Measurements from ENCODE around the gene PLEKHG5. TPM values are rescaled to one million over a fixed set of nuclear protein-coding genes. Genes with fewer than 3 reads are reported as not detected.

PLEKHG5 gene
- total and polyA plus RNA-seq, 2 donors (not counting 1 experiment from before 2014, with no cell fraction given) = 0.13 to 0.20 TPM

DNA sequence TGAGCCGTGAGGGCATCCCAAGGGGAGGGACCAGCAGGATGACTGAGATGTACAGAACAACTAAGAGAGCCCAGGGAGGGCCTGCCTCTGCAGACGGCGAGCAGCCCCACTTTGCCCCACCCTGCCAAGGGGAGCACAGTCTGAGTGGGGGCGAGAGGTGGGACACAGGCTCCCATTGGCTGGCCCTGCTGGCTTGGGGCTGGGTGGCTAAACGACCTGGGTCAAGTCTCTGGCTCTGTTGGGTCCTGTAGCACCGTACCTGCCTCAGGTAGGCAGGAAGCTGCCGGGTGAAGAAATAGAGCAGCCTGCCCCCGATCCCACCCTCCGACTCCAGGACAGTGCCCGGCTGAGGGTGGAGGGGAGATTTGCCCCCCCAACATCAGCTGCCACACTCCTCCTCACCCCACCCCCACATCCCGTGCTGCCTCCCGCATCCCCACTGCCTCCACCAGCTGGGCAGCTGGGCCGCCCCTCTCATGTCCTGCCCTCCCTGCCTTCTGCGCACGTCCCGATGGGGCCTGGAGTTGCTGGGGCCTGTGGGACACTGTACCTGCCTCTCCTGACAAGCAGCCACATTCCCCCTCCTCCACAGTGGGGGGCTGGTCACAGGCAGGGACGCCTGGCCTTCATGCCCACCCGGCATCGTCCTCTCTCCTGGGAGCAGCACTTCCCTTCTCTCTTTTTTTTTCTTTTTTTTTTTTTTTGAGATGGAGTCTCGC is 12.6 kb upstream of the PLEKHG5 start:
- DNase-seq (no peak), ATAC-seq (ENCODE audit: low read depth) (no peak)
- Histone ChIP-seq H3K36me3 (replicated peaks in 1 of 2; ENCODE audit: control extremely low read depth in 1 of 2, control insufficient read depth in 1 of 2, extremely low read depth in 1 of 2, insufficient read depth in 2 of 2, low read length in 1 of 2) (no peaks in the 10 kb centered on the region), H3K27me3 (replicated peaks in 1 of 4; ENCODE audit: control extremely low read depth in 1 of 4, control insufficient read depth in 3 of 4, insufficient read depth in 4 of 4, low read length in 3 of 4) (peaks cover 0 to 17% (median 1%) of the 10 kb centered on the region in 4 experiments), H4K20me1 (ENCODE audit: control insufficient read depth, insufficient read depth, low read length, poor library complexity, severe bottlenecking) (no peaks in the 10 kb centered on the region), H3K9me3 (ENCODE audit: control extremely low read depth in 1 of 3, control insufficient read depth in 2 of 3, insufficient read depth in 1 of 3, low read length in 2 of 3) (no peaks in the 10 kb centered on the region), H3K79me2 (ENCODE audit: control insufficient read depth, insufficient read depth, low read length) (no peaks in the 10 kb centered on the region), H3K9ac (ENCODE audit: low read length) (no peak overlapping the region), H3K4me2 (replicated peaks; ENCODE audit: low read depth, low read length, poor library complexity, severe bottlenecking) (no peak overlapping the region), H2AFZ (ENCODE audit: insufficient read depth, low read depth, low read length, poor library complexity, severe bottlenecking) (no peak overlapping the region), H3K4me3 (ENCODE audit: control extremely low read depth in 1 of 5, extremely low read depth in 1 of 5, insufficient read depth in 1 of 5, low read depth in 2 of 5, low read length in 4 of 5) (no peak overlapping the region), H3K4me1 (ENCODE audit: control insufficient read depth in 2 of 2, insufficient read depth in 2 of 2, low read length in 2 of 2) (peaks cover 0 to 3% of the 10 kb centered on the region in 2 donors), H3K27ac (ENCODE audit: low read length in 2 of 2) (no peak overlapping the region)
- peaks cover 29% of the 10 kb centered on the region for H3K27me3 Mint-ChIP-seq
- H3K27ac Mint-ChIP-seq = no peak overlapping the region
- TF ChIP-seq, protein P1, sequence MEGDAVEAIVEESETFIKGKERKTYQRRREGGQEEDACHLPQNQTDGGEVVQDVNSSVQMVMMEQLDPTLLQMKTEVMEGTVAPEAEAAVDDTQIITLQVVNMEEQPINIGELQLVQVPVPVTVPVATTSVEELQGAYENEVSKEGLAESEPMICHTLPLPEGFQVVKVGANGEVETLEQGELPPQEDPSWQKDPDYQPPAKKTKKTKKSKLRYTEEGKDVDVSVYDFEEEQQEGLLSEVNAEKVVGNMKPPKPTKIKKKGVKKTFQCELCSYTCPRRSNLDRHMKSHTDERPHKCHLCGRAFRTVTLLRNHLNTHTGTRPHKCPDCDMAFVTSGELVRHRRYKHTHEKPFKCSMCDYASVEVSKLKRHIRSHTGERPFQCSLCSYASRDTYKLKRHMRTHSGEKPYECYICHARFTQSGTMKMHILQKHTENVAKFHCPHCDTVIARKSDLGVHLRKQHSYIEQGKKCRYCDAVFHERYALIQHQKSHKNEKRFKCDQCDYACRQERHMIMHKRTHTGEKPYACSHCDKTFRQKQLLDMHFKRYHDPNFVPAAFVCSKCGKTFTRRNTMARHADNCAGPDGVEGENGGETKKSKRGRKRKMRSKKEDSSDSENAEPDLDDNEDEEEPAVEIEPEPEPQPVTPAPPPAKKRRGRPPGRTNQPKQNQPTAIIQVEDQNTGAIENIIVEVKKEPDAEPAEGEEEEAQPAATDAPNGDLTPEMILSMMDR (IDR thresholded peaks at IDR 0.05) = no peak
- no peak for TF ChIP-seq EZH2 (IDR thresholded peaks at IDR 0.05; ENCODE audit: borderline replicate concordance, insufficient read depth, low read depth, low read length, poor library complexity, severe bottlenecking)
- ChIA-PET CTCF (no interaction called here), POLR2A (no interaction called here)
- no peak overlapping the region for H3K4me3 Mint-ChIP-seq
- H3K9me3 Mint-ChIP-seq (ENCODE audit: insufficient read depth) = no peaks in the 10 kb centered on the region
- H3K4me1 Mint-ChIP-seq = no peaks in the 10 kb centered on the region
- intact Hi-C loops (cut with micrococcal nuclease) = no loop called here
- 86% methylated on average over 9 of the region's 20 CpGs for WGBS (ENCODE audit: insufficient coverage)

Data from B cell (primary cell).